NB4 (cell line): ENCODE results near the gene TNNC1.

ENCODE experiments used
- DNase-seq: peaks from one replicate; pipeline ENCODE4 v3.0.0; 2010; ENCODE audit warnings: low read depth
- H3K4me3 ChIP-seq: one replicate; pipeline ENCODE4 v1.5.1; 2011; ENCODE audit warnings: mild to moderate bottlenecking, low read depth, low read length, moderate library complexity
- CTCF ChIP-seq: IDR thresholded peaks from one replicate; pipeline ENCODE4 v1.5.1; 2012; ENCODE audit warnings: low read depth, low read length
- MAX ChIP-seq: IDR thresholded peaks from 2 replicates; pipeline ENCODE4 v1.6.1; 2011; ENCODE audit warnings: low read depth, low read length
- MYC ChIP-seq: IDR thresholded peaks from 2 replicates; pipeline ENCODE4 v1.6.1; 2011; ENCODE audit warnings: low read depth, low read length
- POLR2A ChIP-seq: IDR thresholded peaks from 2 replicates; pipeline ENCODE4 v1.6.1; 2011; ENCODE audit warnings: mild to moderate bottlenecking; ENCODE audit not compliant: insufficient read length; ENCODE audit errors: extremely low read depth

TNNC1 gene

GRCh38 chr3:52438579-52439425 lies 15.0 kb downstream of the TNNC1 start:
- DNase-seq, result no peak
- TF ChIP-seq CTCF (no peak), MAX (no peak), POLR2A (no peak), MYC (no peak)
- H3K4me3 ChIP-seq, result no peak overlapping the region

GRCh38 chr3:52438104-52438376 lies 15.8 kb downstream of the TNNC1 start:
- TF ChIP-seq CTCF (no peak), MAX (no peak), POLR2A (no peak), MYC (no peak)
- no peak for DNase-seq
- H3K4me3 ChIP-seq, result no peak overlapping the region

GRCh38 chr3:52437326-52438103 lies 16.3 kb downstream of the TNNC1 start:
- TF ChIP-seq CTCF, result no peak
- no peak for TF ChIP-seq POLR2A
- no peak for TF ChIP-seq MAX
- DNase-seq, result no peak
- H3K4me3 ChIP-seq, result no peak overlapping the region

GRCh38 chr3:52436500-52437149 lies 17.2 kb downstream of the TNNC1 start:
- TF ChIP-seq MAX, result peak; percentile 14
- no peak for TF ChIP-seq MYC
- DNase-seq, result peak; percentile 95
- H3K4me3 ChIP-seq, result no peak overlapping the region

- TF ChIP-seq MAX, result no peak
- no peak for TF ChIP-seq POLR2A
- no peak for TF ChIP-seq MYC
- no peak for TF ChIP-seq CTCF
- no peak overlapping the region for H3K4me3 ChIP-seq
- DNase-seq, result peak; percentile 63
Observed at GRCh38 chr3:52435246-52436101, 18.4 kb downstream of the TNNC1 start.
